Cerebellar nuclear complex (tissue), 1 donor: Measurements from ENCODE around the gene TAS2R60.
"Not testable (repeated sequence)": the region's sequence is repeated elsewhere in the genome, so short reads cannot be mapped to it uniquely, and the experiment has no call there.

Source experiments
- DNase-seq, 2 experiments: peaks; one replicate each; lab custom pipeline; 2025; lab: John Stamatoyannopoulos, UW

Gene TAS2R60

DNA sequence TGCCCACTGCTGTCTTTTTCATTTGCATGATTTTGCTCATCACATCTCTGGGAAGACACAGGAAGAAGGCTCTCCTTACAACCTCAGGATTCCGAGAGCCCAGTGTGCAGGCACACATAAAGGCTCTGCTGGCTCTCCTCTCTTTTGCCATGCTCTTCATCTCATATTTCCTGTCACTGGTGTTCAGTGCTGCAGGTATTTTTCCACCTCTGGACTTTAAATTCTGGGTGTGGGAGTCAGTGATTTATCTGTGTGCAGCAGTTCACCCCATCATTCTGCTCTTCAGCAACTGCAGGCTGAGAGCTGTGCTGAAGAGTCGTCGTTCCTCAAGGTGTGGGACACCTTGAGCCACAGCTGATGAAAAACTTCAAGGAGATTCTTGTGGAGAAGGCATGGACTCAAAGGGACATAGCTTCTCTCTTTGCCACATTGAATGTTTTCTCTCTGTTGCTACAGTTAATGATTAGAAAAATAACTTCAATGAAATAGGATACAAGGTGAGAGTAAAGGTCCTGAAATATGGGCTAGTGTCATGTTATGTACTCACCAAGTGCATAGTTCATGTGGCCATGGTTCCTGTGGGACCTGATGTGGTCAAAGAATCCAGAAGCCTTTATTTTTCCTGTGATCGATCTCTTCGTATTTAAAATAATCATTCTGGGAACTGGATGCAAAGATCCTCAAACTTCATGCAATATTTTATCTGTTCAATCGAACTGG lies 970 bp downstream of the TAS2R60 start:
- no peak for DNase-seq

DNA sequence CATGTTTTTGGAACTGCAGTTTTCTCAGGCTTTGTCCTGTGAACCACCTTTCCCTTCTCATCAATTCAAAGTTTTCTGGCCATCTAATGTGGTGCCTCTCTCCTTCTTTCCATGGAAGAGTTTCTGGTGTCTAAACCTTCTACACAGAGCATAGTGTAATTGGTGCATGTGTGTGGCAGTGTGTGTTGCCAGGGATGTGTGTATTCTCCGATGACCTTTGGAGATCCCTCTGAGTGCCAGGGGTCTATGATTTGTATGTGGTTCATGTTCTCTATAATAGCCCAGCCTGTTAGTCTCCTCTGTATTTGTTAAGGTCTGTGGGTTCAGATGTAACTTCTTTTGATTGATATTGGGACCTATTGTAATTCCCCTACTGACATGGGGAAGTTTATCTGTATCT lies 1.5 kb downstream of the TAS2R60 start:
- DNase-seq, result no peak

DNA sequence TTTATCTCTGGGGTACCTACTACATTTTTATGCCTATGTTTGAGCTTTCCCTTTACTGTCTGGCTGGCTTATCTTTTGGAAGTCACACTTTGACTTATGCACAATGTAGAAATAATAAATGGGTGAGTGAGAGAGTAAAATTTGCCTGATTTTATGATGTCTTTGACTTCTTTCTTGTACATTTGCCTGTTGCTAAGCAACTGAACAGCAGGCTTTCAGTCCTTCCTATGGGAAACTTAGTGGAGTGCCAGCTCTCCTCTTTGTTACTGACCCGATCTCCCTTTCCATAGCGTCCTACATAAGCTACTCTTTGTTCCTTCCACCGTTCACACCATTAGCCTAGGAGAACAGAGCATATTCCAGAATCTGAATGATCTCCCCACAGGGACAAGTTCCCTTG lies 4.2 kb downstream of the TAS2R60 start:
- DNase-seq, result no peak

- DNase-seq, result no peak
Measured at GRCh38 chr7:143448429-143448828, 5.2 kb downstream of the TAS2R60 start.

GRCh38 chr7:143449793-143450192 lies 6.5 kb downstream of the TAS2R60 start:
- DNase-seq, result no peak

GRCh38 chr7:143451122-143451521 lies 7.9 kb downstream of the TAS2R60 start:
- DNase-seq, result no peak

- DNase-seq, result no peak
Measured at GRCh38 chr7:143451746-143452145, 8.5 kb downstream of the TAS2R60 start.

GRCh38 chr7:143452495-143452894 lies 9.2 kb downstream of the TAS2R60 start:
- DNase-seq, result no peak

GRCh38 chr7:143454091-143454680 lies 10.9 kb downstream of the TAS2R60 start:
- no peak for DNase-seq

DNA sequence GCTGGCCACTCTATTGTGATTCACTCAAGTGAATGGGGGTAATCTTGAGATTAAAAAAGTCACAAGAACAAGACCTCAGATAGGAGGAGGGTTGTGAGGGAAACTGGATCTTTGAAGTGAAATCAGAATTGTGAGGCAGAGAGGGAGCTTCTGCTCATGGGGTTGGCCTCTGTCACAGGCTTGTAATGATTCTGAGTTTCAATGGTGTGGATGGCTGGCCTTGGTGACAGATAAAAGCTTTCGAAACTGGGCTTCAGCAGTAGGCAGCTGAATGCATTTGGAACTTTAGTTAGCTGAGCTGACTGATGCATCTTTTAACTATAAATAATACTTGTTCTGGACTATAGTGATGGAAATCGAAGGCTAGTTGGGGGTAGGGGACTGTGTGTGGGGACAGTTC lies 12.2 kb downstream of the TAS2R60 start:
- no peak for DNase-seq

- no peak for DNase-seq
Measured at GRCh38 chr7:143455942-143456341, 12.7 kb downstream of the TAS2R60 start.

DNA sequence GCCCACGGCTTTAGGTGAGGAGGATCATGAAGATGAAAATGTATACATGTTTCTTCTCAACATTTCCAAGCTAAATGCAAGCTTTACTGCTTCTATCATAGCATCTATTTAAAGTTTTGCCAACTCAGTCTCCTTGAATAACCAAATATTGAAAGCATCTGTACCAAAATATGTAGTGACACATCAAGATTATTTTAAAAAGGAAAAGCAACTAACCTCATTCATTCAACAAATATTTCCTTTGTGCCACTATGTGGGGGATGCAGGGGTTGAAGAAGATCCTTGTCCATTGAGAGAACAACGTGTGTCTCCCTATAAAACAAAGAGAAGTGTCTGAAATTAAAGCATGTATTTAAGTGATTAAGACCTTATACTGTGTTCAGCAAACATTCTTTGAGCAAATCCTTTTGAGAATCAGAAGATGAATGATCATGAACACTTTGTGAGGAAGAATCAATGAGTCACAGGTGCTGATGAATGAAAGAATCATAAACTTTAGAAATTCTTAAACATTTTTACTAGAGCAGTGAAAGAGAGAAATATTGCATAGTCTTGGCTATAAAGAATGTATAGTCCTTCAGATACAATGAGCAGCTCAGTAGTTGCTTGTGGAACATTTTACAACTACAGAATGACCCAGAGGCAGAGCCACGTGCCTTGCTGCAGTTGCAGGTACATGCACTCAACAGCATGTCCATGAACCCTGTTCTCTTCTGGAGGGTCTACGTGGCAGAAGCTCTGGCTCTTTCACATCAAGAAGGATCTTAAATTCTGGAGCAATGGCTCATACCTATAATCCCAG lies 13.9 kb downstream of the TAS2R60 start:
- no peak for DNase-seq

GRCh38 chr7:143458263-143458662 lies 15.0 kb downstream of the TAS2R60 start:
- no peak for DNase-seq

DNA sequence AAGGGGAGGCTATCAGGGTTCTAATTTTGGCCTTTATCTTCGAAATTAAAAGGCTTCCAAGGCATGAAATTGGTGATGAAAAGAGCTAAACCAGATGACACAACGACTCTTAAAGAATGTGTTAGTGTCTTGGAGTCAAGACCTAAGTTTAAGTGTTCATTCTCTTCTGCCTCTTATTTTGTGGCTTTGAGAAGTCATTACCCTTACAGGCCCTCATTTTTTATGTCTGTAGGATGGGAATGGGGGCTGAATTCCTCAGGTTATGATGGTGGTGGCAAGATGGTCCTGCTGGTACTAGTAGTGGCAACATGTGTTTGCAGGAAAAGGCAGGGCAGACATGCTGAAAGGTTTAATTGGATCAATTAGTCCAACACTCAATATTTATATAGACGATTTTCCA lies 15.4 kb downstream of the TAS2R60 start:
- DNase-seq, result no peak

GRCh38 chr7:143459359-143459758 lies 16.1 kb downstream of the TAS2R60 start:
- DNase-seq, result no peak

GRCh38 chr7:143460271-143460979 lies 17.2 kb downstream of the TAS2R60 start:
- DNase-seq, result no peak

- DNase-seq, result no peak
Measured at GRCh38 chr7:143462045-143462444, 18.8 kb downstream of the TAS2R60 start.

- no peak for DNase-seq
Measured at GRCh38 chr7:143463556-143463955, 20.3 kb downstream of the TAS2R60 start.

GRCh38 chr7:143463957-143464356 lies 20.7 kb downstream of the TAS2R60 start:
- no peak for DNase-seq

- DNase-seq, result no peak
Measured at GRCh38 chr7:143467724-143468123, 24.5 kb downstream of the TAS2R60 start.

DNA sequence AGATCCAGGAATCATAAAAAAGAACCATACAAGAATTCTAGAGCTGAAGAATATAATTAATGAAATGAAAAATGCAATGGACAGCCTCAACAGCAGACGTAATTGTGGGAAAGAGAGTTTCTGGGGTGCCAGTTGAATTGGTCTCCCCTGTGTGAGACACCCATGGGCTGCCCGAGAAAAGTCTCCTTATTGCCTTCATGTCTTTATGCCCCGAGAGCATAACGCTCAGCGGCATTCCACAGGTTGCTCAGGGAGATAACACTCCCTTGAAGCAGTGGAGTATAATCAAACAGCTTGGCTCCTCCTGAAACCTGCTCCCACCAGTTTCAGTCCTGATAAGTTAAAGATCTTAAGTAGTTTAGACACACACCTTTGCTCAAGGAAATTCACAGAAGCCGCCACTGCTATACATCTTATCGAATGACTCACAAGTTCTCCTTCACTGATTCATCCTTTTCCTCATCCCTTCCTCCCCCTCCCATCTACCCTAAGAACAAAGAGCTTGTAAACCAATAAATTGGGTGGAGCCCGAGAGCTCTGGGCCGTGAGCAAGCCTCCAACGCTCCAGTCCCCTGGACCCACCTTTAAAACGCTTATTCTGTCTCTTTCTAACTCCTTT lies 28.9 kb downstream of the TAS2R60 start:
- not testable (repeated sequence) for DNase-seq
